ENCODE results near the gene GAPVD1. TPM values are rescaled to one million over a fixed set of nuclear protein-coding genes. Genes with fewer than 3 reads are reported as not detected.
"Not testable (repeated sequence)": the region's sequence is repeated elsewhere in the genome, so short reads cannot be mapped to it uniquely, and the experiment has no call there.

Gene GAPVD1
- total and polyA plus RNA-seq, 4 donors, result 10.6 to 138 (median 35.2) TPM

- DNase-seq (no peak), ATAC-seq (ENCODE audit: insufficient read depth, low FRiP score) (no peak)
- Histone ChIP-seq H3K9ac (ENCODE audit: insufficient read depth in 1 of 2, low read length in 2 of 2) (no peak overlapping the region), H3K36me3 (ENCODE audit: control insufficient read depth in 4 of 4, insufficient read depth in 4 of 4, low read length in 4 of 4) (peaks cover 13 to 32% (median 24%) of the 10 kb centered on the region in 4 donors), H3K4me3 (no peak overlapping the region), H3K4me1 (ENCODE audit: control insufficient read depth in 5 of 5, insufficient read depth in 5 of 5, low read length in 5 of 5) (peaks cover 0 to 1% (median 0%) of the 10 kb centered on the region in 5 donors), H3K9me3 (ENCODE audit: control insufficient read depth in 4 of 4, insufficient read depth in 3 of 4, low read length in 3 of 4) (no peaks in the 10 kb centered on the region), H3K27me3 (ENCODE audit: control insufficient read depth in 3 of 3, insufficient read depth in 3 of 3, low read length in 2 of 3) (no peaks in the 10 kb centered on the region), H3K27ac (ENCODE audit: low read depth in 1 of 2, low read length in 1 of 2) (no peak overlapping the region)
- no peak for TF ChIP-seq CTCF (IDR thresholded peaks at IDR 0.05; ENCODE audit: control extremely low read depth, extremely low read depth)
- 89 to 94% methylated on average over 2 of the region's 2 CpGs for WGBS, 2 donors
These were observed 42.6 kb downstream of the GAPVD1 start for GRCh38 chr9:125304273-125304672.

GRCh38 chr9:125312411-125312810 is 50.8 kb downstream of the GAPVD1 start:
- Histone ChIP-seq H3K4me3 (no peak overlapping the region), H3K4me1 (ENCODE audit: control insufficient read depth in 5 of 5, insufficient read depth in 5 of 5, low read length in 5 of 5) (no peaks in the 10 kb centered on the region), H3K27me3 (ENCODE audit: control insufficient read depth in 3 of 3, insufficient read depth in 3 of 3, low read length in 2 of 3) (no peaks in the 10 kb centered on the region), H3K9me3 (ENCODE audit: control insufficient read depth in 4 of 4, insufficient read depth in 3 of 4, low read length in 3 of 4) (no peaks in the 10 kb centered on the region), H3K27ac (ENCODE audit: low read depth in 1 of 2, low read length in 1 of 2) (no peak overlapping the region), H3K36me3 (ENCODE audit: control insufficient read depth in 4 of 4, insufficient read depth in 4 of 4, low read length in 4 of 4) (peaks cover 25 to 37% (median 33%) of the 10 kb centered on the region in 4 donors), H3K9ac (ENCODE audit: insufficient read depth in 1 of 2, low read length in 2 of 2) (no peak overlapping the region)
- no peak for ATAC-seq (ENCODE audit: insufficient read depth, low FRiP score)
- no peak for DNase-seq
- TF ChIP-seq CTCF (IDR thresholded peaks at IDR 0.05; ENCODE audit: control extremely low read depth, extremely low read depth), result no peak
- WGBS, 2 donors, result 97 to 98% methylated on average over 2 of the region's 2 CpGs

GRCh38 chr9:125316359-125316758 is 54.7 kb downstream of the GAPVD1 start:
- H3K4me3 ChIP-seq; H3K4me1 ChIP-seq (ENCODE audit: control insufficient read depth in 5 of 5, insufficient read depth in 5 of 5, low read length in 5 of 5); ATAC-seq (ENCODE audit: insufficient read depth, low FRiP score); H3K27me3 ChIP-seq (ENCODE audit: control insufficient read depth in 3 of 3, insufficient read depth in 3 of 3, low read length in 2 of 3); H3K27ac ChIP-seq (ENCODE audit: low read depth in 1 of 2, low read length in 1 of 2); H3K9ac ChIP-seq (ENCODE audit: insufficient read depth in 1 of 2, low read length in 2 of 2); DNase-seq; H3K9me3 ChIP-seq (ENCODE audit: control insufficient read depth in 4 of 4, insufficient read depth in 3 of 4, low read length in 3 of 4): not testable (repeated sequence)
- peaks cover 22 to 40% (median 38%) of the 10 kb centered on the region in 4 donors for H3K36me3 ChIP-seq (ENCODE audit: control insufficient read depth in 4 of 4, insufficient read depth in 4 of 4, low read length in 4 of 4)
- 80 to 91% methylated on average over 3 of the region's 3 CpGs for WGBS, 2 donors

- Histone ChIP-seq H3K9ac (ENCODE audit: insufficient read depth in 1 of 2, low read length in 2 of 2) (no peak overlapping the region), H3K27me3 (ENCODE audit: control insufficient read depth in 3 of 3, insufficient read depth in 3 of 3, low read length in 2 of 3) (no peaks in the 10 kb centered on the region), H3K4me3 (no peak overlapping the region), H3K27ac (ENCODE audit: low read depth in 1 of 2, low read length in 1 of 2) (no peak overlapping the region), H3K36me3 (ENCODE audit: control insufficient read depth in 4 of 4, insufficient read depth in 4 of 4, low read length in 4 of 4) (peaks cover 19 to 42% (median 35%) of the 10 kb centered on the region in 4 donors), H3K9me3 (ENCODE audit: control insufficient read depth in 4 of 4, insufficient read depth in 3 of 4, low read length in 3 of 4) (peaks cover 0 to 3% (median 1%) of the 10 kb centered on the region in 4 donors), H3K4me1 (ENCODE audit: control insufficient read depth in 5 of 5, insufficient read depth in 5 of 5, low read length in 5 of 5) (no peaks in the 10 kb centered on the region)
- 98 to 100% methylated on average over 3 of the region's 3 CpGs for WGBS, 2 donors
- ATAC-seq (ENCODE audit: insufficient read depth, low FRiP score), result no peak
- no peak for TF ChIP-seq CTCF (IDR thresholded peaks at IDR 0.05; ENCODE audit: control extremely low read depth, extremely low read depth)
- DNase-seq, result no peak
These were observed 56.1 kb downstream of the GAPVD1 start for GRCh38 chr9:125317704-125318103.
